HG03442 (cell line): Measurements from ENCODE around the gene EGLN2.
"Not testable (repeated sequence)": the region's sequence is repeated elsewhere in the genome, so short reads cannot be mapped to it uniquely, and the experiment has no call there.

Source experiments
- ATAC-seq: cut with Tn5 transposase; IDR thresholded peaks from one replicate; pipeline ENCODE4 v1.9.1; 2021; ENCODE audit warnings: mild to moderate bottlenecking, moderate library complexity; ENCODE audit not compliant: unreplicated experiment

EGLN2 gene

DNA sequence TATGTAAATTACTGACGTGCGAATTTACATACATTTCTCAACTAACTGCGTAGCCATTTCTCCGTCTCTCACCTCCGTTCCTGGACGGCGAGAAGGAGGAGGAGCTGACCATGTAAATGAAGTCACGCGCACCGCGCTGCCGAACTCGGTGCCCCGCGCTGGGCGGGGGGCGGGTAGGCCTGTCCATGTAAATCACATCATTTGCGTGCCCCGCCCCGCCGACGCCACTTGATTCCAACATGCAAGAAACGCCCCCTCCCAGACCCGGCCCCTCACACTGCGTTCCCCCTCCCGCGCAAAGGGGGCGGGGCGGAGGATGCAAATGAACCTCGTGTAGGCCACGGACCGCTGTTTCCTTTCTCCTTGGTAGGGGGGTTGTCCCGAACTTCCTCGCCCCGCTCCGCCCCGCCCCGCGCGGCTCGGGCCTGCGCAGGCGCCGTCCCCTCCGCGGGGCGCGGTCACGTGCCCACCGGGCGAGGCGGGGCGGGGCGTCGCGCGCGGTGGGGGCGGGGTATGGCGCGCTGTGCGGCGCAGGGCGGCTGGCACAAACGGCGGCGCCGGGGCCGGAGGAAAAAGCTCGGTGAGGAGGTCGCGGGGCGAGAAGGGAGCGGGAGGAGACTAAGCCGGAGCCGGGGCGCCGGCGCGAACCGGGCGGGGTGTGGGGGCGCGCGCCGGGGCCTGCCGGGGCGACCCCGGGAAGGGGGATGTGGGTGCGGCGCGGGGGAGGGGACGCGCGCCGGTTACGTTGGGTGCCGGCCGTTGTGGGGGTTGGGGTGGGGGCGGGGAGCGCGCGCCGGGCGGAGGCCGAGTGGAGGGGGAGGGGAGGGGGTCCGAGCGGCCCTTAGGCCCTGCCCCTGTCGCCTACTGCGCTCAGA is at the start of gene EGLN2:
EGLN2 (plus strand) TSS at position 509 of the 875 bp plus-strand sequence. CDS start 1,382 bp downstream, outside the sequence.
- ATAC-seq = peak; percentile 76

DNA sequence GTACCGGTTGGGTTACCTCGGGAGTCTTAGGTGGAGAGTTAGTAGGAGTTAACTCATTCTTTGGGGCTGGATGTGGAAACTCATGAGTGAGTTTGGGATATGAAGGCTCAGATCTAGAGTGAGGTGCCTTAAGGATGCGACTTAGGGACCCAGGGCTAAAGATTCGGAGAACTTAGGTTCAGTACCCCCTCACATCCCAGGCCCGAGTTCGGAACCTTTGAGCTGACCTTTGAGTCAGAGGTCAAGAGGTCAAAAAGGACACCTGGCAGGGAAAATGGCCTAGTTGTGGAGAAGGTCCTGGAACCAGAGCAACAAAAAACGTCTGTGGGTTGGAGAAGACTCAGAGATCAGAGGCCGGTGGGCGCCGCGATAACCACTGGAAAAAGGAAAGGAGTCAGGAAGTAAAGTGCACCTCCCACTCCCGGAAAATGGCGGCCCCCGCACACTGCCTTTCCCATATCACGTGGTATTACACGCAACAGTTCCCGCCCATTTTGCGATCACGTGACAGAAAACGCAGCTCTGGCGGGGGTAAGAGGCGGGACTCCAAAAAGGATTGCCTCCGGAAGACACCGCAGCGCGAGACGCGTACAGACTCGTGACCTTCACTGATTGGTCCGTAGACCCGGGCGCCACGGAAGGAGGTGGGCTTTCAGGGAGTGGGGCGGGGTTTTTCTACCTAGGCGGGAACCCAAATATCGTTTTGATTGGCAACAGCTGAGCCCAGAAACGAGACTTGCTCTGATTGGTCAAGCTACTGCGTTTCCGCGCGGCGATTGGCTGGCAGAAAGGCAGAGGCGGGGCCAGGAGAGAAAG is 48.7 kb upstream of the EGLN2 start, which contains the start of gene ACTMAP:
ACTMAP (minus strand) TSS at position 420 of the 816 bp plus-strand sequence. CDS start 674 bp downstream, outside the sequence.
- ATAC-seq = peak; percentile 79

DNA sequence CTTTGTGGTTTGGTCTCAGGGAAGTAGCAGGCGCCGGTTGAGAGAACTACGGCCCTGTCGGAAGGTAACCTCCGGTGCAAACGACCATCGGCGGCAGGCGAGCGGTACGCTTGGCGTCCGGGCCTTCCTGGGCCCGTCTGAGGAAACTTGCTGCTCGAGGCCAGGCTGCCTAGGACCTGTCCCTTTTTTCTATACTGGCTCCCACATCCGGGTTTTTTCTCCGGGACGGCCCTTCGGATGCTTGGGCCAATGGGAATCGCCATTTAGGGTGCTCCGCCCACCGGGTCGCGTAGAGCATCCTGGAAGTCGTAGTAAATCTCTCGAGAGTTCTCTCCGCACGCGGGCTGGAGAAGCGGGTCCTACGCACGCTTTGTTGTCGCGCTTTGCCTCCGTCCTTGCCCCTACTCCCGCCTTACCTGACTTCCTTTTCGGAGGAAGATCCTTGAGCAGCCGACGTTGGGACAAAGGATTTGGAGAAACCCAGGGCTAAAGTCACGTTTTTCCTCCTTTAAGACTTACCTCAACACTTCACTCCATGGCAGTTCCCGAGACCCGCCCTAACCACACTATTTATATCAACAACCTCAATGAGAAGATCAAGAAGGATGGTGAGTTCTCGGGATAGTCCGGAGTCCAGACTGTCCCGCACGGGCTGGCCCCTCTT is 48.0 kb upstream of the EGLN2 start, which contains the start of gene SNRPA:
SNRPA (plus strand) TSS at position 330 of the 664 bp plus-strand sequence; CDS start at position 536, 206 bp downstream.
- peak; percentile 49 for ATAC-seq

DNA sequence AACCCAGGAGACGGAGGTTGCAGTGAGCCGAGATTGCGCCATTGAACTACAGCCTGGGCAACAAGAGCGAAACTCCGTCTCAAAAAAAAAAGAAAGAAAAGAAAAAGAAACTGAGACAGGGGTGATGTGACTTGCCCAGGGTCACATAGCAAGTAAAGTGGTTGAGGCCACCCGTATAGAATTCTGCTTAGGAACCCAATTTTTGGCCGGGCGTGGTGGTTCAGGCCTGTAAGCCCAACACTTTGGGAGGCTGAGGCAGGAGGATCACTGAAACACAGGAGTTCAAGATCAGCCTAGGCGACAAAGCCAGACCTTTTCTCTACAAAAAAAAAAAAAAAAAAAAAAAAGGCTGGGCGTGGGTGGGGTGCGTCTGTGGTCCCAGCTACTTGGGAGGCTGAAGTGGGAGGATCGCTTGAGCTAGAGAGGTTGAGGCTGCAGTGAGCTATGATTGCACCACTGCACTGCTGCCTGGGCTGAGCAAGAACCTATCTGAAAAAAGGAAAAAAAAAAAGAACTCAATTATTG is 46.7 kb upstream of the EGLN2 start:
- no peak for ATAC-seq

DNA sequence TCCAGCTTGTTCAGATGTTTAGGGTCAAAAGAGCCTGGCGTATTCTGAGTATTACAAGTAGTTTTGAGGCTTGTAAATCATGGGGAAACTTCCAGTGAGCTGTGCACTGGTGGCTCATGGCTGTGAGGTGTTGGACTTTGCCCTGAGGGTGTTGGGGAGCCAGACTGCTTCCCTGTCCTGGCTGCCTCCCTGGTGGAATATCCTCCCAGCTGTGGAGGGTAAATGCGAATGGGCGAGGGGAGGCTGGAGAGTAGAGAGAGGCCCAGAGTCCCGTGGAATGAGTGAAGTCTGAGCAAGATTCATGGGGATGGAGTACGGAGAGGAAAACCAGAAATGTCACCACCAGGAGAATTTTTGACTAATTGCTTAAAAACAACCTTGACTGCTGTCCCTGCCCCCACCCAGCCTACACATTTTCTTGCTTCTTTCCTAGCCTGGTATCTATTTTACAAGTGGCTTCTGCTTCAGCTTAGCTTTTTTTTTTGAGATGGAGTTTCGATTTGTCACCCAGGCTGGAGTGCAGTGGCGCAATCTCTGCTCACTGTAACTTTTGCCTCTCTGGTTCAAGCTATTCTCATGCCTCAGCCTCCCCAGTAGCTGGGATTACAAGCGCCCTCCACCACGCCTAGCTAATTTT is 44.3 kb upstream of the EGLN2 start:
- no peak for ATAC-seq

DNA sequence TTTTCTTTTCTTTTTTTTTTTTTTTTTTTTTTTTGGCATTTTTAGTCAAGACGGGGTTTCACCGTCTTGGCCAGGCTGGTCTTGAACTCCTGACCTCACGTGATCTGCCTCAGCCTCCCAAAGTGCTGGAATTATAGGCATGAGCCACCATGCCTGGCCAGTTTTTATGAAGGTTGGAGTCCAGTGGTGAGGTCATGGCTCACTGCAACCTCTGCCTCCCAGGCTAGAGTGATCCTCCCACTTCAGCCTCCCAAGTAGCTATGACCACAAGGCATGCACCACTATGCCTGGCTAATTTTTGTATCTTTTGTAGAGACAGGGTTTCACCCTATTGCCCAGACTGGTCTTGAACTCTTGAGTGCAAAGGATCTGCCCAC is 43.8 kb upstream of the EGLN2 start:
- ATAC-seq = no peak

DNA sequence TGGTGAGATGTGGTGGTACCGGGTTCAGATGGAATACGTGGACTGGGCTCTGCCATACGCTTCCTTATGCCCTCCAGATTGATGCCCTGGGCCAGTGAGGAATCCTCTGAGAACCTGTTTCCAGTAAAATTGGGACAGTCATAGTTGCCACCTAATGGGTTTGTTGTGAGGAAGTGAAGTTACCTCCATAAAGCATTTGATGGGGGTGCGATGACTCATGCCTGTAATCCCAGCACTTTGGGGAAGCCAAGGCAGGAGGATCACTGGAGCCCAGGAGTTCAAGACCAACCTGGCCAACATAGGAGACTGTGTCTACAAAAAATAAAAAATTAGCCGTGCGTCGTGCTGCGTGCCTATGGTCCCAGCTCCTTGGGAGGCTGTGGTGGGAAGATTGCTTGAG is 43.2 kb upstream of the EGLN2 start:
- ATAC-seq = no peak

DNA sequence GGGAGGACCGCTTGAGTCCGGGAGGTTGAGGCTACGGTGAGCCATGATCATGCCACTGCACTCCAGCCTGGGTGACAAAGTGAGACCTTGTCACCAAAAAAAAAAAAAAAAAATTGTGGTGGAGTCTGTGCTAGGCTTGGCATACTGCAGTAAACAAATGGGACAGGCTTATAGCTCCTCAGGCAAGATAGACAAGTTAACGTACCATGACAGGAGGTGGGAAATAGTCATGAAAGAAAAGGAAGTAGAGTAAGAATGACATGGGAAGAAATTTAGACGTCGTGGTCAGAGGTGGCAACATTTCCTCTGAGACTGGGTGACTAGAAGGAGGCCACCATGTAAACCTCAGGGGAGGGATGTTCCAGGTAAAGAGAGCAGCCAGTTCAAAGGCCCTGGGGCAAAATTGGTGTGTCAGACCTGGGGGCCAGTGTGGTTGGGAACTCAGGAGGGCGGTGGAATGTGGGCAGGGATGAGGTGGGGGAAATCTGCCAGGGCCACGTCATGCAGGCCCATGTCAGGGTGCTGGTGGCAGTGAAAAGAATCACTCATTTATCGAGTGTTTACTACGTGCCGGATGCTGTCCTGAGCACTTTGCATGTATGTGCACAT is 42.4 kb upstream of the EGLN2 start:
- no peak for ATAC-seq

DNA sequence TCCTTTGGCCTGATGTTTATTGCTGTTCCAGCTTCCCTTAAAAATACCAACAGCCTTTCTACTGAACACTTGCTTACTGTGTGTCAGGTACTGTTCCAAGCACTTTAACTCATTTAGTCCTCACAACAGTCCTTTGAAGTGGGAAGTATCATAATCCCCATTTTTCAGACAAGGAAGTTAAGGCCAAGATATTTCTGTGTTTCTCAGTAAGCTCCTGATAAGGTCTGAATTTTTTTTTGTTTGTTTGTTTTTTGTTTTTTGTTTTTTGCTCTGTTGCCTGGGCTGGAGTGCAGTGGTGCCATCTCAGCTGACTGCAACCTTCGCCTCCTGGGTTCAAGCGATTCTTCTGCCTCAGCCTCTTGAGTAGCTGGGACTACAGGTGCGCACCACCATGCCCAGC is 40.5 kb upstream of the EGLN2 start:
- no peak for ATAC-seq

DNA sequence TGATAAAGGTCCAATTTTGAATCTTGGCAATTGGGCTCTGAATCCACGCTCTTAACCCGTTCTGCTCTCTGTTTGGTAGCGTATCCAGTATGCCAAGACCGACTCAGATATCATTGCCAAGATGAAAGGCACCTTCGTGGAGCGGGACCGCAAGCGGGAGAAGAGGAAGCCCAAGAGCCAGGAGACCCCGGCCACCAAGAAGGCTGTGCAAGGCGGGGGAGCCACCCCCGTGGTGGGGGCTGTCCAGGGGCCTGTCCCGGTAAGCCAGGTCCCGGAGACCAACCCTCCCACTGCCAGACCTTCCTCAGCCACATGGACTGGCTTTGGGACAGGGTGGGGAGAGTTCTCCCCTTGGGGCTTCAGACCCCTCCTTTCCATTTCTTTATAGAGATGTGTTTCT is 39.6 kb upstream of the EGLN2 start:
- no peak for ATAC-seq

DNA sequence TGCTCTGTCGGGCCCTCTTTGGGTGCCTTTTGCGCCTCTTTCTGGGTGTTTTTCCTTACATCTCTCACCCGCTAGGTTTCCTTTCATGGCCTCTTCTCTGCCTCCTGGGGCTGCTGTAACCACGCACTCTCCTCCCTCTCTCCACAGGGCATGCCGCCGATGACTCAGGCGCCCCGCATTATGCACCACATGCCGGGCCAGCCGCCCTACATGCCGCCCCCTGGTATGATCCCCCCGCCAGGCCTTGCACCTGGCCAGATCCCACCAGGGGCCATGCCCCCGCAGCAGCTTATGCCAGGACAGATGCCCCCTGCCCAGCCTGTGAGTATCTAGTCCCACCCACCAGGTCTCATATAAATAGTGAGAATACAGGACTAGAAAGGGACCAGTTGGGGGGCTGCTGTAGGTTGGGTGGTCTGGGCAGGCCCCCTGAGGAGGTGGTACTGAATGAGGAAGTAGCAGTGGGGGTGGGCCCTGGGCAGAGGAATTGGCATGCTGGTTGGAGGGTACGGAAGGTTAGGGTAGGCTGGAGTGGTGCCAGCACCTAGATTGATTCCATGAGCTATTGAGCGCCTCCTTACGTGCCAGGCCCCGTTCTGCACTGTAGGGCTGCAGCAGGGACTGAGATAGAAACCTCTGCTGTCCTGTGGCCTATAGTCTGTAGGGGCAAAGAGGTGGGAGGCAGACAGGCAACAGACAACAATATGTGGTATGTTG is 36.1 kb upstream of the EGLN2 start:
- ATAC-seq = no peak

DNA sequence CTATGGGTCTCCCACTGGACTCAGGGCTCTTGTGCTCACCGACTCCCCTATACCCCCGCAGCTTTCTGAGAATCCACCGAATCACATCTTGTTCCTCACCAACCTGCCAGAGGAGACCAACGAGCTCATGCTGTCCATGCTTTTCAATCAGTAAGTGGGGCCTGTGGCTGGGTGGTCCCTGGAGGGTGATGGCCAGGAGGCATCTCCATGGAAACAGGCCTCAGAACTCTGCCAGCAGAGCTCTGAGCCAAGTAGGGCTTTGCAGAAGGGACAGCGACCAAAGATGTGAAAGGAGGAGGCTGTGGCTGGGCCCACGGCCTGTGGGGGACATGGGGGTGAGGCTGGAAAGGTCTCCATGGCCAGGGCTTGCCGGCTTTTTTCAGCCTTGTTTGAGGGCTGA is 35.5 kb upstream of the EGLN2 start:
- no peak for ATAC-seq

DNA sequence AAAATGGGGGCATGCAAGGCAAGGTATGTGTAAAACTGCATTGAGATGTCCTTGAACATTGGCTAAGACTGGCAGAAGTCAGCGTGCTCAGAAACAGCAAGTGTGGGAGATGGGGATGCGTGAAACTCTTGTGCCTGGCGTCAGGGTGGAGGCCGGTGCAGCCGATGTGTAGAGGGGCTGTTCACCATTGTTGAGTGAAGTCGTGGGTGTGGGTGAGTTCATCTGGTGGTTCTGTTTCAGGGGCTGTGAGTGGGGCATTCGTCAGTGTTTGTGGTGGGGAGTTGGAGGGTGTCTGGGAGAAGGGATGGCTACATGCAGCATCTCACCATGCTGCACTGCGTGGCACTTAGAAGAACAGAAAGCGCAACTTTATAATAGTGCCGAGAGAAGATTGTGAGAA is 35.0 kb upstream of the EGLN2 start:
- ATAC-seq = no peak

DNA sequence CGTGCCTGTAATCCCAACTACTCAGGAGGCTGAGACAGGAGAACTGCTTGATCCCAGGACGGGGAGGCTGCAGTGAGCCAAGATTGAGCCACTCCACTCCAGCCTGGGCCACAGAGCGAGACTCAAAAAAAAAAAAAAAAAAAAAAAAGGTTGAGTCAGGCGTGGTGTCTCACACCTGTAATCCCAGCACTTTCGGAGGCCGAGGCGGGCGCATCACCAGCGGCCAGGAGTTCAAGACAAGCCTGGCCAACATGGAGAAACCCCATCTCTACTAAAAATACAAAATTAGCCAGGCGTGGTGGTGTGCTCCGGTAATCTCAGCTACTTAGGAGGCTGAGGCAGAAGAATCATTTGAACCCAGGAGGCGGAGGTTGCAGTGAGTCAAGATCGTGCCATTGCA is 32.6 kb upstream of the EGLN2 start:
- ATAC-seq = not testable (repeated sequence)

DNA sequence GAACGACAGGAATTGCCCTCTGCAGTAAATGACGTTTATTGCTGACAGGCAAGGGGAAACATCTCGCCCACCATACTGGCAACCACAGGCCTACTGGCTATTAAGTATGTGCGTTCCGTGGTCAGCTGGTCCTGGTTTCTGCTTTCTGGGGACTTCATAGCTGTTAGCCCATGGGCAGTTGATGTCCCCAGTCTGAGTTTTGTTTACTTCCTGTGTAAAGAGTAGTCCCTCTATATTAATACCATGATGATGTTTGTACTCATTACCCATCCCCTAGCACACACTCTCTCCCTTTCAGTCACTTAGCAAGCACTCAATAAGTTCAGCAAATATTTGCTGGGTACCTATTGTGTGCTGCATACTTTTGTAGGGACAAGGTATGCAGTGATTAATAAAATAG is 30.1 kb upstream of the EGLN2 start:
- ATAC-seq = no peak

DNA sequence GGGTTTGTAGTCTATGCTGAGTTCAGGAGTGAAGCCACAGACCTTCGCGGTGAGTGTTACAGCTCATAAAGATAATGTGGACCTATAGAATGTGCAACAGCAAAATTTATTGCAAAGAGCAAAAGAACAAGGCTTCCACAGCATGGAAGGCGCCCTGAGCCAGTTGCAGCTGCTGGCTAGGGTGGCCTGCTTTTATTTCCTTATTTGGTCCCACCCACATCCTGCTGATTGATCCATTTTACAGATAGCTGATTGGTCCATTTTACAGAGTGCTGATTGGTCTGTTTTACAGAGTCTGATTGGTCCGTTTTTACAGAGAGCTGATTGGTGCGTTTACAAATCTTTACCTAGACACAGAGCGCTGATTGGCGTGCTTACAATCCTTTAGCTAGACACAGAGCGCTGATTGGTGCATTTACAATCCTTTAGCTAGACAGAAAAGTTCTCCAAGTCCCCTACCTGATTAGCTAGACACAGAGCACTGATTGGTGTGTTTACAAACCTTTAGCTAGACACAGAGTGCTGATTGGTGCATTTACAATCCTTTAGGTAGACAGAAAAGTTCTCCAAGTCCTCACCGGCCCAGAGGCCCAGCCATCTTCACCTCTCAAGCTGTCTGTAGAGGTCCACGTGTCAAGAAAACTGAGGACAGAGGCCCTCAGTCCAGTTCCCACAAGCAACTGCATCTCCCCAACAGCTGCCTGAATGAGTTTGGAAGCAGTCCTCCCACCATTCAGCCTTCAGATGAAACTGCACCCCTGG is 27.7 kb upstream of the EGLN2 start:
- not testable (repeated sequence) for ATAC-seq

DNA sequence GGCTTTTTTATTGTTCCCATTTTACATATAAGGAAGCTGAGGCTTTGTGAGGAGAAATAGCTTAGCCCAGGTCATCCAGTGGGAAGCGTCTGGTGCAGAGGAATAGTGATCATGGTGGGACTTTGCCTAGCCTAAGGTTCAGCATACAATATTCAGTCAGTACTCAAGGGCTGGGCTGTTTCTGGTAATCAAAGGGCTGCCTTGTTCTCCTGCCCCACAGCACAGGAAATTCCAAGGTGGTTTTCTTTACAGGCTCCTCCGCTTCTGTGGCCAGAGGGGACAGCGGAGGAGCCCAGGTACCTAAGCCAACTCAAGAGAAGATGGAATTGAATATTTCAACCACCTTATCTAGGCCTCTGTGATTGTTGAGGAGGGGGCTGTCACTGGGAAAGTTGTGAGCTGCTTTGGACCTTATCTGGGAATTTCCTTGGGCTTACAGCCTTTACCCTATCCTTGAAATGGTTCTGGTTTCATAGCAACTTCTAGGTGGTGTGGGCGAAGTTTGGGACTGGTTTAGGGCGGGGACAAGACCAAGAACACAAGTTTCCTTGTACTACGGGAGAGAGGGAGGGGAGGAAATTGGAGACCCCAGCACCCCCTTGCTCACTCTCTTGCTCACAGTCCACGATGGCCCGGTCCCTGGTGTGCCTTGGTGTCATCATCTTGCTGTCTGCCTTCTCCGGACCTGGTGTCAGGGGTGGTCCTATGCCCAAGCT is 23.9 kb upstream of the EGLN2 start, which contains the start of gene MIA:
MIA (plus strand) TSS at position 606 of the 716 bp plus-strand sequence; CDS start at position 628, 22 bp downstream.
- no peak for ATAC-seq

DNA sequence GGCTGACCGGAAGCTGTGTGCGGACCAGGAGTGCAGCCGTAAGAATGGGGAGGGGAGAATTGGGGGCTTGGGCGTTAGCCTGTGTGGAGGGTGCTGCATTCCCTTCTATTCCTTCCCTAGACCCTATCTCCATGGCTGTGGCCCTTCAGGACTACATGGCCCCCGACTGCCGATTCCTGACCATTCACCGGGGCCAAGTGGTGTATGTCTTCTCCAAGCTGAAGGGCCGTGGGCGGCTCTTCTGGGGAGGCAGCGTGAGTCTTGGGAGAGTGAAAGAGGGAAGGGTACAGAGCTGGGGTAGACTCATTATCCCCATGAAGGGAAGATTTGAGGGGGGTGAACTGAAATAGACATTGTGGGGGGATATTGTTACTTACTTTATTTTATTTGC is 23.4 kb upstream of the EGLN2 start:
- ATAC-seq = no peak
